ENCODE measurements around the gene NAA38.
A peak's percentile ranks its signal among the peaks of the same experiment; 100 is the strongest.

Gene NAA38

GRCh38 chr17:7833795-7834541, 23.4 kb downstream of the NAA38 start, which contains the start of gene KDM6B (continued):
- TF ChIP-seq PRDM2 (tag by site-specific recombination; IDR thresholded peaks at IDR 0.05; ENCODE audit: borderline replicate concordance) (no peak), SP2 (tag by site-specific recombination; IDR thresholded peaks at IDR 0.05) (peak; percentile 84), ZBTB21 (tag by site-specific recombination; IDR thresholded peaks at IDR 0.05) (no peak), ZNF837 (tag by site-specific recombination; IDR thresholded peaks at IDR 0.05) (no peak), ZNF184 (tag by site-specific recombination; IDR thresholded peaks at IDR 0.05) (no peak), ZNF391 (tag by site-specific recombination; IDR thresholded peaks at IDR 0.05; ENCODE audit: borderline replicate concordance, low read depth) (no peak)

GRCh38 chr17:7833011-7833794, 24.2 kb downstream of the NAA38 start:
- Histone ChIP-seq H3K9me3 (ENCODE audit: control insufficient read depth, insufficient read depth, low read depth, low read length) (no peaks in the 10 kb centered on the region), H3K4me3 (ENCODE audit: low read depth, low read length) (no peak overlapping the region), H3K4me1 (ENCODE audit: control insufficient read depth, insufficient read depth, low read length) (peaks cover 17% of the 10 kb centered on the region), H3K36me3 (ENCODE audit: control insufficient read depth in 2 of 2, insufficient read depth in 1 of 2, low read length in 2 of 2) (no peaks in the 10 kb centered on the region), H3K27ac (ENCODE audit: extremely low read depth, low read depth, low read length) (no peak overlapping the region; the same call in 1 of the 2 replicates)
- ChIA-PET CTCF (interaction anchor here (0.6 to 3.4 kb wide), 18 partner anchors 8 to 225 kb away, joined by 3 to 15 read pairs (median 6); no protein-coding TSS in a partner anchor), POLR2A (interaction anchor here (1.0 to 6.1 kb wide), 4 partner anchors 11 to 98 kb away, joined by 3 to 56 read pairs (median 24); partner anchors contain the start of genes CNTROB, CYB5D1, NAA38 and RNF227)
- TF ChIP-seq IKZF3 (tag by site-specific recombination; IDR thresholded peaks at IDR 0.05) (no peak), ZBTB8A (tag by site-specific recombination; IDR thresholded peaks at IDR 0.05) (no peak), ZNF280D (tag by site-specific recombination; IDR thresholded peaks at IDR 0.05) (no peak), KLF10 (tag by site-specific recombination; IDR thresholded peaks at IDR 0.05) (no peak), ZNF155 (tag by site-specific recombination; IDR thresholded peaks at IDR 0.05) (no peak), ZNF514 (tag by site-specific recombination; IDR thresholded peaks at IDR 0.05) (no peak), ZNF837 (tag by site-specific recombination; IDR thresholded peaks at IDR 0.05) (no peak), ZBTB17 (tag by site-specific recombination; IDR thresholded peaks at IDR 0.05) (peak; percentile 13; the same call in 1 of the 2 replicates), BCL11B (tag by site-specific recombination; IDR thresholded peaks at IDR 0.05; ENCODE audit: low read depth) (0 out of 2 replicates have a peak, but pooled peaks have one; percentile 24), GLI4 (tag by site-specific recombination; IDR thresholded peaks at IDR 0.05) (no peak)

Measured in HEK293 (cell line).